Kasumi-1 (cell line): ENCODE data around the gene CYP4F12.
"Not testable (repeated sequence)": the region's sequence is repeated elsewhere in the genome, so short reads cannot be mapped to it uniquely, and the experiment has no call there.

Experiments used
- DNase-seq, 2 experiments: peaks; one replicate each; lab custom pipeline; 2025; lab: John Stamatoyannopoulos, UW

The CYP4F12 gene

DNA sequence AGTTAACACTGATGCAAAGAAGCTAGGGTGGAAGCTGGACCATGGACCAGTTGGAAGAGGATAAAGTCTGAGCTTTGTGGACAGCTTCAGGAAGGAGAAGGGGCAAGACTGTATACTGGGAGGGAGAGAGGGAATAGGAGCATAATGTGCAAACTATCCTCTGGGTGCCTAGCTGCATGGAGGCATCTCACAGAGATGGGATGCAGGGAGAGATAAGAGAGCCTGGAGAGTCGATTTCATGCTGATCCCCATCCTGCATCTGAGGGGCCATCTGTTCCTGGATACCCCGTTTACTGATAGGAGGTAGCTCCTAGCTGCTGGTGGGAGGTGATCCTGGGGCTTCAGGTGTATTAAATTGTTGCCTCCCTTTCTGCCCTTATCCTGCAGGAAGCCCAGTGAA lies 23.4 kb upstream of the CYP4F12 start:
- no peak for DNase-seq

DNA sequence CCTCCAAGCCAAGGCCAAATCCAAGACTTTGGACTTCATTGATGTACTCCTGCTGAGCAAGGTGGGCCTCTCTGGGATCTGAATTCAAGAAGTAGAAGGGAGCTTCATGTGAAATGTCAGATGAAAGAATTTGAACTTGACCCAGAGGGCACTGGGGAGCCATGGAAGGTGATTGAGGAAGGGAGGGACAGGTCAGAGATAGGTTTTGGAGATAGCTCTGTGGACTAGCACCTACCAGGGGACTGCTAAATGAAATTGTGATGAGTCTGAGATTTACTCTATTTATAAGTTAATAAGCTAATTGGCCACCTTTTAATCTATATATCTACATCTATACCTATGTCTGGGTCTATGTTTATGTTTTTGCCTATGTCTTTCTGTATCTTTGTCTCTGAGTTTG lies 22.8 kb upstream of the CYP4F12 start:
- DNase-seq, result not testable (repeated sequence)

GRCh38 chr19:15651791-15652190 lies 21.1 kb upstream of the CYP4F12 start:
- no peak for DNase-seq

DNA sequence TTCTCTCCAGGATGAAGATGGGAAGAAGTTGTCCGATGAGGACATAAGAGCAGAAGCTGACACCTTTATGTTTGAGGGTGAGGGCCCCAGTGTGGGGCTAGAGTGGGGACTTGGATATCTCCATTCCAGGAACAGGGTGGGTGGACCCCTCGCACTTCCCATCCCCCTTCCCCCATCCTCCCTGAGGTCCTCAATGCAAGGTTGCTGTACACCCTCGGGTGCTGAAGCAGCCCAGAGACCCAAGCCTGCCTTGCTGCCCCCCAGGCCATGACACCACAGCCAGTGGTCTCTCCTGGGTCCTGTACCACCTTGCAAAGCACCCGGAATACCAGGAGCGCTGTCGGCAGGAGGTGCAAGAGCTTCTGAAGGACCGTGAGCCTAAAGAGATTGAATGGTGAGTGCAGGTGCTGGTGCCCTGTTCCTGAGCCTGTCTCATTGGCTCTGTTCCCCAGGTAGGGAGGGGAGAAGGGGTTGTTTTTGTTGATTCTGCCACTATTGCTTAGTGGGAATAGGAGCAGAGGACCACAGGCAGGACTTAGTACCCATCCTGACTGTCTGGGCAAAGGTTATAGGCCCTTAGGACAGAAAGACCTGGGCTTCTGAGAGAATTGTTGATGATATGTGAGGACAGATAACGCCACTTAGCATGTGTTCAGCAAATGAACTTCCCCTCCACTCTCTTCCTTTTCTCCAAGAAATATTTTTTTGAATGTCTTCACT lies 20.2 kb upstream of the CYP4F12 start:
- no peak for DNase-seq

DNA sequence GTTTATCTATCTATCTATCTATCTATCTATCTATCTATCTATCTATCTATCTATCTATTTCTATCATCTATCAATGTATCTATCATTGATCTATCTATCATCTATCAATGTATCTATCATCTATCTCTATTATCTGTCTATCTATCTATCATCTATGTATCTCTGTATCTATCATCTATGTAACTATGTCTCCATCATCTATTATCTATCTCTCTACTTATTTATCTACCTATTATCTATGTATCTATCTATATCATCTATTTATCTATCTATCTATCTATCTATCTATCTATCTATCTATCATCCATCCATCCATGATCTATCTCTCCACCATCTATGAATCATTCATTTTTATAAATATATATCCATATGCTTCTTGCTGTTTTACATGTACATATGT lies 16.4 kb upstream of the CYP4F12 start:
- DNase-seq, result no peak

DNA sequence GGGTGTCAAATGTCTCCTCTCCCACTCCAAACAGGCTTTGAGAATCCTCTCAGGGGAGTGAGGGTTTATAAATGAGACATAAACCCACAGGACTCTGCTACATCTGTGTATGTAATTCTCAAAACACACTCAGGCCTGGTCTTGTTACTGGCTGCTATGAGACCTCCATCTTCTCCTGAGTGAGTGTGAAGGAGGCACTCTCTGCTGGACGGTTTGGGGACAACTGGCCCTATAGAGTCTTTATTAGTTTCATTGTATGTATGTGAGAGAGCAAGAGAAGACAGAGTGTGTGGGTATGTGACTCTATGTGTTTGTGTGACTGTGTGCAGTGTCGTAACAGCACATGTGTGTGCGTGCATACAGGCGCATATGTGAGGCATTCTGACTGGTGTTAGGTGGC lies 9.6 kb upstream of the CYP4F12 start:
- DNase-seq, result no peak

DNA sequence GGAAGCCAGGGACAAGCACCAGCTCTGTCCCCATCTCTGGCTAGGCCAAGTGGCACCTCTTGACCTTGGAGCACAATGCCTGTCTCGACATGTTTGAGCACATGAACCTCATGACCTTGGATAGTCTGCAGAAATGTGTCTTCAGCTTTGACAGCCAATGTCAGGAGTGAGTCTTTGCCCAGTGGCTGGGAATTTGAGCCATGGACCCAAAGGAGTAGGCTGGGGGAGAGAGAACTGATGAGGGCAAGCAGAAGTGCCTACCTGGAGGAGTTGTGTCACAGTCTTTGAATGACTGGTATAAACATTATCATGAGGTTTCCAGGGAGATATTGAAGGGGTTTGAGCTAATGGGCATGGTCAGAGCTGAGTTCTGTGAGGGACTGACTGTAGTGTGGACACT lies 6.7 kb upstream of the CYP4F12 start:
- no peak for DNase-seq

- no peak for DNase-seq
Observed at GRCh38 chr19:15666883-15667282, 6.0 kb upstream of the CYP4F12 start.

- DNase-seq, result no peak
Observed at GRCh38 chr19:15669440-15669839, 3.4 kb upstream of the CYP4F12 start.

- DNase-seq, result no peak
Observed at GRCh38 chr19:15669891-15670290, 3.0 kb upstream of the CYP4F12 start.

DNA sequence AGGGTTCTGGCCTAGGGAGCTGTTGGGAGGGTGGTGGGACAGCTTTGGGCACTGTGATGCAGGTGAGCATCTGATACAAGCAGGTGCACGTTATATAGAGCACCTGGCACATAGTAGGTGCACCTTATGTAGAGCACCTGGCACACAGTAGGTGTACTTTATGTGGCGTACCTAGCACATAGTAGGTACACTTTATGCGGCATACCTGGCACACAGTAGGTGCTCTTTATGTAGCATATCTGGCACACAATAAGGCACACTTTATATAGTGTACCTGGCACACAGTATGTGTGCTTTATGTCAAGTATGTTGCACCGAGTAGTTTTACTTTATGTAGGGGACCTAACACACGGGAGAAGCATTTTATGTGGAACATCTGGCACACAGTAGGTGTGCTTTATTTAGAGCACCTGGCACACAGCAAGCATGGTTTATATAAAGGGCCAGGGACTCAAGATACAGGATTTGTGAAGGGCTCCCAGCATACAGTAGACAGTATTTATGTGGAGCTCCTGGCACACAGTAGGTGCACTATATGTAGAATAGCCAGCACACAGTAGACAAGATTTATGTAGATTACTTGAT lies 1.6 kb upstream of the CYP4F12 start:
- no peak for DNase-seq

DNA sequence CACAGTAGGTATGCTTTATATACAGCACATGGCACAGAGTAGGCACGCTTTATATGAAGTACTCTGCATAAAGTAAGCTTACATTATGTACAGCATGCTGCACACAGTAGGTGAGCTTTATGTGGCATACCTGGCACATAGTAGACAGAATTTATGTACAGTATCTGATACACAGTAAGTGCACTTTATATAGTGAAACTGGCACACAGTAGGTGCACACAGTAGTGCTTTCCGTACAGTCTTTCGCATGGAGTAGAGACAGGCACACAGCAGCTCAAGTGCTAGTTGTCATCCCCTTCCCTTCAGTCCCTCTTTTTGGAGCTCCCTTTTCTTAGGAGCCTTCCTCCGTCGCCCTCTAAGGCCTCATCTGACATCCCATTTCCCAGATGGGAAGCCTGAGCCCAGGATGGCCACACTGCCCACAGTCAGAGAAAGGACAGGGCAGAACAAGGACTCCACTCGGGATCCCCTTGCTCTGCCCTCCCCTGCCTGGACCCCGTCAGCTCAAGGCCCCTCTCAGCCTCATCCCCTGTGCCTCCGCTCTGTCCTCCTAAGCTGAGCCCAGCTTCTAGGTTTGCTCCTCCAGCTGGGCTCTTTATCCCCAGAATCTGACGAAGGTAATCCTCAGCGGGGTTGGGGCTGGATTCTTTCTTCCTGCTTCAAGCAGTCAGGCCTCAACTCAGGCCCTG lies 852 bp upstream of the CYP4F12 start:
- DNase-seq, result no peak

- DNase-seq, result no peak
Observed at GRCh38 chr19:15673176-15673654, 328 bp downstream of the CYP4F12 start.

- no peak for DNase-seq
Observed at GRCh38 chr19:15675560-15675959, 2.7 kb downstream of the CYP4F12 start.

GRCh38 chr19:15679089-15679488 lies 6.2 kb downstream of the CYP4F12 start:
- DNase-seq, result no peak

DNA sequence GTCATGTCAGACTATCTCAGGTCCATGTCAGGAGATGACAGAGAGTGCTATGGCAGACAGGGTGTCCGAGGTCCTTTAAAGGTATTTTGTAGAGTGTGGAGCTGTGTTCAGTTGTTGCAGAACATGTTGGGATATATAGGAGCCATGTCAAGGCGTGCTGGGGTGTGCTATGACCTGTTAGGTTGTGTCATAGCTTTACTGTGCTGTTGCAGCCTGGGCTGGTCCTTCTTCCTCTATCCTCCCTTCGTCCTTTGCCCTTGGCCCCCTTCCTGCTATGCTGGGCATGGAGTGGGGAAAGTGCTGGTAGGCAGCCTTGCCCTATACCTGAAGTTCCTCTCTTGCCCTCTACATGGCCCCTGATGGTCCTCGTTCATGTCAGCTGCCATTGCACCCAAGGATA lies 7.0 kb downstream of the CYP4F12 start:
- not testable (repeated sequence) for DNase-seq

DNA sequence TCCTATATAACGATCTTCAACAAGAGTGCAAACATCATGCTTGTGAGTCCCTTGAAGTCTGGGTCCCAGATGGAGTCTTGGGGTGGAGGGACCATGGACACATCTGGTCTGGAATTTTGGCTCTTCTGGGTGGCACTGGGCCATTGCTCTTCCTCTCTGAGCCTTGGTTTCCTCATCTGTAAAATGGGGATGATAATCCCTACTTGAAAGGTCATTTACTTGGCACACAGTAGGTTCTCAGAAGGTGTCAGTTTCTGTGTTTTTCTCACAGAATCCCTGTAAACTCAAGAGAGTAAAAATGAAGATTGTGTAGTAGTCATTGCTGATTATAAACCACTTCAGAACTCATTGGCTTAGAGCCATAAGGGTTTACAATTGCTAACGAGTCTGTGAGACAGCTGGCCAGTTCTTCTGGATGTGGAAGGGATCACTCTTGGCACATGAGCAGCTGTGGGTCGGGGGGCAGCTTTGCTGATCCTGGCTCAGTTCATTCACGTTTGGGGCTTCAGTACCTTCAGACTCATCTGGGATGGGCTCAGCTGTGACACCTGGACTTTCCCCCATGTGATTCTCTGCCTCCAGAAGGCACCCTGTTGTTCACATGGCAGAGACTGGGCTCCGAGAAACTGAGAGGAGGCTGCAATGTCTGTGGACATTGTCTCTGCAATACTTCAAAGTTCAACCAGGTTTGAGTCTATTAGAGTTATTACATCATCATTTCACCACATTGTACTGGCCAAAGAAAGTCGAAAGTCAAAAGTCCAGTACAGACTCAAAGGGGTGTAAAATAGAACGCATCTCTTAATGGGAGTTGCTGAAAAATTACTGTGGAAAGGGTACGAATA lies 7.8 kb downstream of the CYP4F12 start:
- no peak for DNase-seq

DNA sequence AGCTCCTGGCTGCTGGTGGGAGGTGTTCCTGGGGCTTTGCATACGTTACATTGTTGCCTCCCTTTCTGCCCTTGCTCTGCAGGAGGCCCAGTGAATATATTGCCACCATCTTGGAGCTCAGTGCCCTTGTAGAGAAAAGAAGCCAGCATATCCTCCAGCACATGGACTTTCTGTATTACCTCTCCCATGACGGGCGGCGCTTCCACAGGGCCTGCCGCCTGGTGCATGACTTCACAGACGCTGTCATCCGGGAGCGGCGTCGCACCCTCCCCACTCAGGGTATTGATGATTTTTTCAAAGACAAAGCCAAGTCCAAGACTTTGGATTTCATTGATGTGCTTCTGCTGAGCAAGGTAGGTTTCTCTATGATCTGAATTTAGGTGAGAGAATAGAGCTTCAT lies 10.5 kb downstream of the CYP4F12 start:
- no peak for DNase-seq

DNA sequence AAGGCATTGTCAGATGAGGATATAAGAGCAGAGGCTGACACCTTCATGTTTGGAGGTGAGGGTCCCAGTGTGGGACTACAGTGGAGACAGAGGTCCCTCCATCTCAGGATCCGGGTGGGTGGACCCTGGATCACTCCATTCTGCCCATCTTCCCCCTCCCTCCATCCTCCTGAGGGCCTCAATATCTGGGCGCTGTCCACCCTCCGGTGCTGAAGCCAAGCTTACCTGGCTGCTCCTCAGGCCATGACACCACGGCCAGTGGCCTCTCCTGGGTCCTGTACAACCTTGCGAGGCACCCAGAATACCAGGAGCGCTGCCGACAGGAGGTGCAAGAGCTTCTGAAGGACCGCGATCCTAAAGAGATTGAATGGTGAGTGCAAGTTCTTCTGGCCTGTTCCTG lies 11.9 kb downstream of the CYP4F12 start:
- DNase-seq, result no peak

GRCh38 chr19:15696654-15697194 lies 23.8 kb downstream of the CYP4F12 start:
- DNase-seq, result no peak

DNA sequence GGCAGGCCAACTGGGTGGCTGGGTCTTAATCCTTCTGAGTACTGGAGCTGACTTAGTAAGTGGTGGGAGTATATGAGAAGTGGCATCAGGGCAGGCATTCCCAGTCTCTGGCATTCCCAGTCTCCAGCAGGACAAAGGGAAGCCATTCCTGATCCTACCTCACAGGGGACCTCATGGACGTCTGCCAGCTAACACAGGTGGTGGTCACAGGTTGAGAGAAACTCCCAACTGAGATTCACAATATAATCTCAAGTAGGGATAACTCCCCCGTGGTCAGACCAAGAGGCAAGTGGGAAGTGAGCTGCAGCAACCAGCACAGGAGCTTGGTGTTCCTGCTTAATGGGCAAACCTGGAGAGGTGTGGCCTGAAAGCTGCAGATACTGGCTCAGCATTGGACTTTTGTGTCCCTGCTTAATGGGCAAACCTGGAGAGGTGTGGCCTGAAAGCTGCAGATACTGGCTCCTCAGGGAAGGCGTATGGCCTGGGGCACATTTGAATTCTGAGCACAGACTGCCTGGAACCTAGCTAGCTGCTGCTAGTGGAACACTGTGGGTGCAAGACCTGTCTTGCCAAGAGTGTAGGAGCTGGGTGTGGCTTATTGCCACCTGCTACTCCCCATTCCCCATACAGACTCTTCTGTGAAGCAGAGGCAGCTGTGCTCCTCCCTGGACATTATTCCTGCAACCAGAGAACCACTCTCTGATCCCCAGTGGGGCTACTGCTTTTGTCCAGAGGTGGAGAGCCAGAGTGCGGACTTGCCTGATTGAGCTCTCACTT lies 29.1 kb downstream of the CYP4F12 start:
- DNase-seq, result no peak
